T follicular helper cell (primary cell): ENCODE measurements around the gene CARMIL1.

Experiments used
- DNase-seq: peaks from one replicate; pipeline ENCODE4 v3.0.0-alpha.2; 2020; ENCODE audit warnings: low read depth

CARMIL1 gene

DNA sequence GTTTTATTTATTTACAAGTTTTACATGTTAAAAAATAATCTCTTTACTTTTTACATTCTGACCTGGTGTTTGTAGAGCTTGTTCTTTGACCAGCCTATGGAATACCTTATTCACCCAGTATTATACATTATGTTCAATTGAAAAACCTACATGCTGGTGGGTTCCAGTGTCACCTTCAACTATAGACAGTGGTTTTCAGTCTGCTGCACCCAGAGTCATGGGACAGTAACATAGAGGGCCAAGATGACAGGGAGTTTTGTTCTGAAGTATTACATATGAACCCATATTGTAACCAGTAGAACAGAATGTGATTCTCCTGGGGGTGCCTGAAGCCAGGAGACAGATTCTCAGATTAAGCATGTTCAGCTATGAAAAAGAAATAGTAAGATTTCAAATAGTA, 233.4 kb downstream of the CARMIL1 start:
- DNase-seq: no peak

DNA sequence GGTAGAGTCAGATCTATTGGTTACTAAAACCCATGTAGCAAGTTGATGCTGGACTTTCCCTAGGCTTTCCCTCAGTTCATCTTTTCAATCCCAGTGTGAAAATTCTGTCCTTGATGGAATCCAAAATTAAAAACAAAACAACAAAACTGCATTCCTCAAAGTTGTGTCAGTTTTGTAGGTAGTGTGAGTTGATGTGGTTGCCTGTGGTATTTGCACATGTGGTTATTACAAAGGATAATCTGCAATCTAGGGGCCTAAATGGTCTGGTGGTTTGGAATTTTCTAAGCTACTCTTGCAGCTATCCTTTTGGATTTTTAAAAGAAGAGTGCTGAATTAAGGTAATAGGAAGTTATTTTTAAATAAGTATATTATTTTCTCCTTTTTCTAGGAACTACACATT, 240.7 kb downstream of the CARMIL1 start:
- no peak for DNase-seq

DNA sequence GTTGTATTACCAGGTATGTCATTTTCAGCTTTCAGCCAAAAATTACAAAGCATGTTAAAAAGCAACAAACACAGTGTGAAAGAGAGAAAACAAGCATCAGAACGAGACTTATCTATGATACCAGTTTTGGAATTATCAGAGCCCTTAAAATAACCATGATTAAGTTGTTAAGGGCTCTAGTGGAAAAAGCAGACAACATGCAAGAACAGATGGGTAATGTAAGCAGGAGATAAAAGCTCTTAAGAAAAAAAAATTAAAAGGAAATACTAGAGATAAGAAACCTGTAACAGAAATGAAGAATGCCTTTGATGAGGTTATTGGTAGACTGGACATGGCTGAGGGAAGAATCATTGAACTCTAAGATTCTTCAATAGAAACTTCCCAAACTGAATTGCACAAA, 245.4 kb downstream of the CARMIL1 start:
- DNase-seq: no peak

DNA sequence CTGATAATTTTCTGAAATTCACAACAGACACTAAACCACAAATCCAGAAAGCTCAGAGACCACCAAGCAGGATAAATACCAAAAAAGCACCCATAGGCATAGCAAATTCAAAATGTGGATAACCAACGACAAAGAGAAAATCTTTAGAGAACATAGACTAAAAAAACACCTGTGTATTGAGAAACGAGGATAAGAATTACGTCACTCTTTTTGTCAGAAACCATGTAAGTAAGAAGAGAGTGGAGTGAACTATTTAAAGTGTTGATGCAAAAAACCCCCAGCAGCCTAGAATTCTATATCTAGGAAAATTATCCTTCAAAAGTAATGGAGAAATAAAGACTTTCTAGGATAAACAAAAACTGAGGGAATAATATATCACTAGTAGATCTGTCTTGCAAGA, 245.9 kb downstream of the CARMIL1 start:
- no peak for DNase-seq

DNA sequence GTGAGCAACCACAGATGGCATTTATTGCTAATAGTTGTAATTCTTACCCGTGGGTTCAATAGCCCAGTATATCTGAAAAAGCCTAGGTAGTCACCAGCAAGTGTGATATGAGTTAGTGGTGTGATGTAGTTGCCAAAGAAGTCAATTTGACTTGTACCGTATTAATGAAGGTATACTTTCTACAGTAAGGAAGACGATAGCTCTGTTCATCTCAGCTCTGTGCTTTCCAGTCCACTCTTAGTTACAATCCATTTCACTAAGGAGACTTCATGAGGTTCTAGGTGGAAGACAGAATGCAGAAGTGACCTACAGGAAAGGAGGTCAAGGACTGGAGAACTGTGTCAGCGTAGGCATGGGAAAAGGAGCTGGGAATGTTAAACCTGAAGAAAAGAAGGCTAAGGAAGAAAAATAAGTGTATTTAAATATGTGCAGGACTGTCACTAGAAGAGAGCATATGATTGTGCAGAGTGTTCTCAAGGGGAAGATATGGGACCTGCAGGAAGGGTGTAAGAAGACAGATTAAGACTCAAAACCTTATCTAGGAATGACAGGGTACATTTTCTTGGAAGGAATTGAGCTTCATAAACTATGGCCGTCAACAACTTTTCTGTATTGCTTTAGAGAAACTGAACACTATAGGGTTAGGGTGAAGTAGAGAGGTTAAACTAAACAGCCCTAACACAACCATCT, 255.9 kb downstream of the CARMIL1 start:
- DNase-seq: no peak

DNA sequence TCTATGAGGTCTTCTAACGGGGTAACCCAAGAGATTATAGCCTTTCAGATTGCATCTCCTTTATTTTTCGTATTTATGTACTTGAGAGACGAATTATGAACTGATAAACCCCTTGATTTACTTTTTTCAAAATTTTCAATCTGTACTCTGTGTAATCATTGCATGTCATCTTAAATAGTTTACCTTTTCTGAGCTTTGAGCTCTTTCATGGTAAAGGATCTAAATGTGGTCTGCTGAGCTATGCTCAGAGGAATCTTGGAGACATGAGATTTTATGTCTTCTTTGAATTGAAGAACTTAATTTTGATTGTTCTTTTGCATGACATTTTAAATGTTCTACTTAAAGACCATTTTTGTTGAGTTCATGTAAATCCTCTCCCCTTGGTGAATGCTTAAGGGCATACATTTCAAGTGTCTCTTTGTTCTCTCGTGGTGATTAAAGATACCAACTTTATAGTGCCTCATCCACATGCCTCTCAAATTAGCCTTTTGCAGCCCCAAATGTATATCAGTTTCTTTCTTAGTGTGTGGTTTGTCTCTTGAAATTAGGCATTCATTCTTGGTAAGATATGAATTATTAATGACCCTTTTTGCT, 256.6 kb downstream of the CARMIL1 start:
- no peak for DNase-seq

DNA sequence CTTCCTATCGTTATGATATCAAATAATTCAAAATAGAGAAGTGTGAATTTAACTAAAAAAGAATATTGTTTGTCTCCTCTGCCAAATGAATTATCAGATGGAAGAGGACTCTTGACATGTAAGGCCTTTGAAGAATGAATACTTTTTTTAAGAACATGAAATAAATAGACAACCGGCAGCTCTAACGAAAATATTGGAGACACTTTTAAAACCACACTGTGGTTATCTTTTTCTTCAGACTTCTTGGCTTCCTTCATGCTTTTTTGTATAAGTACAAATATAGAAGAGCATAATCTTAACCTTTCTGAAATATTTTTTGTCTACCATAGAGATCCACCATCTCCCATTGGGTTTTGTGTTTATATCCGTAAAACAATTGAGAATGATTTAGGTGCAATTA, 257.6 kb downstream of the CARMIL1 start:
- no peak for DNase-seq

DNA sequence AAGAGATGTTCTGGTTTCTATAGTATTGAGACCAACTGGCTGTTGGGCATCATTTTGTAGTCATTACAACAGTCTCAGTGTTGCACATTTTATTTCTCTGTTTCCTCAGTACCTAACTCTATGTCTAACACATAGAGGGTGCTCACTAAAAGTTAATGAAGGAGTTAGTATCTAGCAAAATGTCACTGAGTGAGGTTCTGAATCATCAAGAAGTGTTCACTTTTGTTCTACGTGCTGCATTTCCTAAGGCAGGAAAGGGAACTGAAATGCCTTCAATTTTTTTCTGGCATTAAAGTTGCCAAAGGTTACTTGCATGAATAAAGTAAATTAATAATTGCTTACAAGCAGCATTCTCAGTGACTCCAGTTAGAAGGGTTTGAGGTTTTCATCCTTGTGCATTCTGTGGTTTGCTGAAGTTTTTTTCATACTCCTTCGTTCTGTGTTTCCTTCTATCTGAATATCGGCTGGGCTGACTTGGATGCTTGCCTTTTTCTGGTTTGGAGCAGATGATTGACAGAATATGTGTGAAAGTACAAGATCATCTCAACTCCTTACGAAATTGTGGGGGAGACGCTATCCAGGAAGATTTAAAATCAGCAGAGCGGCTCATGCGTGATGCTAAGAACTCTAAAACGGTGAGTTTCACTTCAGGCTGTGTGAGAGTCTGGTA, 258.3 kb downstream of the CARMIL1 start:
- DNase-seq: no peak

DNA sequence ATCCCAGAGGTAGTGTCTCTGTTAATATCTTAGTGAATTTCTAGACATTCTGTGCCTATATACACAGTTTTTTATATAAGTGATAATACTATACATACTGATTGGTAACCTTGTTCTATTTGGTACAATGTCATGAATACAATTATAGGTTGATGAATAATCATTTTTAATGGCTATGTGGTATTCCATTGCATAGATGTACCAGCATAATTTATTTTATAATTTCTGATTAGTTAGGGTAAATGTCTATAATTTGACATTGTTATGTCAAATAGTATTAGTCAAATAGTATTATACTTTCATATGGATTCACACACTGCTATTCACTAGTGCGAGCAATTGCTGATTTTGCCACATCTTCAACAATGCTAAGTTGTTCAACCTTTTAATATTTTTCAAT, 262.1 kb downstream of the CARMIL1 start:
- no peak for DNase-seq

DNA sequence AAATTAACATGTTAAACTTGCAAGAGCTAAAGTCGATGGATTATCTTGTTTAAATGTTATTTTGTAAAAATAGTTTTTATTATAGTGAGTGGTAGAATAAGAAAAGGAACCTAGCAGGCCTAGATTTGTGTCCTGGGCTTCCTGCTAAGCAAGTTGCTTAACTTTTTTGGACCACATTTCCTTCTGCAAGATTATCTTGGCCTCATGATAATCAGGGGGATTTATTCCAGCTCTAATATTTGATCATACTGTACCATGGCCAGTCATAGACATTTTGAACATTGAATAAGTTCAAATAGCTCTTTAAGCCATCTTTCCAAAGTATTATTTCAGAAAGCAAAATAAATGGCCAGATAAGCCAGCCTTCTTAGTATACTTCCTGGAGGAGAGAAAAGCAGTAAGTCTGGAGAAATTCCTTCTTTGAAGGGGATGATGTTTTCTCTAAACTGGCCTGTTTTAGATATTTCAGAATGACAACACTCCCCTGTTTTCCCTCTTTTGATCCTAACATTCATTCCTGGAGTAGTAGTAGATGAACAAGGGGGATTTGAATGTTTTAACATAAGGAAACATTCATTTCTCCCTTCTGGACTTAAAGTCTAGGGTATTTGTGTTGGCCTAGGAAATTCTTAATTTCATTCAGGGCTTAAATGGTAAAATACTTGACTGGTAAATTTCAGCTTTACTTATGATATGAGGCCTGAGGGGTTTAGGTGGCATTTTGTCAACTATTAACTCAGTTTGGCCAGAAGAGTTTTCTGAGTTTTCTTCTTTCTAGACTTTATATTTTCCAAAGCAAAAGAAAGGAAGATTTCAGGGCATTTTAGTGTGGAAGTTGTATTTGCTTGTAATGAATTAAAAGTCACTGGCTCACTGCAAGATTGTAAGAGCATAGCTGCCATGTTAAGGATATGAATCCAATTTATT, 264.1 kb downstream of the CARMIL1 start:
- no peak for DNase-seq

DNA sequence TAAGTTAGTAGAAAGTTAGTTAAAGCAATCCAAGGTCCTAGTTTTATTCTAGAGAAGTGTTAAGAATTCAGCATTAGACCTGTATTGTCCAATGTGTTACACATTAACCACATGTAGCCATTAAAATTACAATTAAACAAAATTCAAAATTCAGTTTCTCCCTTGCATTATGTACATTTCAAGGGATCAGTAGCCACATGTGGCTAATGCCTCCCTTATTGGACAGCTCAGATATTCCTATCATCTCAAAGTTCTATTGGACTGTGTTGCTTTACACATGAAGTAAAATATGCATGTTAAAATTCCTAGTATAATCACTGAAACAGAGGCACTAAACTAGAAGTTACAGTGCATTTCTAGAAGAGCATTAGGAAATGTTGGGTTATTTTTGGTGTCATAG, 265.7 kb downstream of the CARMIL1 start:
- DNase-seq: no peak

DNA sequence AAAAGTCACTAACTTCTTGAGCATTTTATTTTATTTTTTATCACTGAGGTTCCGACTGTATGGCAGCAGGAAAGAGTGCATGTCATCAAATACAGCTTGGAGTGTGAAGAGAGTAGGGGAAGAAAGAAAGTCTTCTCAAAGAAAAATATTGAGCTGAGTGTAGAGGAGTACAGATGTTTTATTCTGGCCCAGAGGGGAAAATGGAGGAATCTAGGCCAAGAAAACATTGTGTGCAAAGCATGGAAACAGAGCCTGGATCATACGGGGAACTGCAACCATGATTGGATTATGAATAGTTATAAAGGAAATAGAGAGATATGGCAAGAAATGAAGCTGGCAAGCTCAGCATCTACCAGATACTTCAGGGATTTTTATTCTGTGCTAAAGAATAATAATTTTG, 268.6 kb downstream of the CARMIL1 start:
- no peak for DNase-seq

DNA sequence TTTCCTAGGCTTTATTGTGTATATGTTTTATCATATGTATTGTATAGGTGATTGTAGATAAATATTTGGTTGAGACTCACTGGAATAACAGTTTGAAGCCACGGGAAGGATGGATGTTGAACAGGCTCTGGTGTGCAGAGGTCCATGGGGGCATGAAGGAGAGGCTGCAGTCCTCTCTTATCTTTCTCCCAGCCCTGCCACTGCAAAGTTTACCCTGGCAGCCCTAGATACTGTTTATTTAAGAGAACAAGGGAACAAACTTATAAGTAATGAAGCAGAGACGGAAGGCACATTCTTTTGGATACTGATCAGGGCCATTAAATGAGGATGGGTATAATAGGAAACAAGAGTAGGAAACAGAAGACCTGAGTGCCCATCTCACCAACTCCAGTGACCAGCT, 269.3 kb downstream of the CARMIL1 start:
- DNase-seq: no peak

DNA sequence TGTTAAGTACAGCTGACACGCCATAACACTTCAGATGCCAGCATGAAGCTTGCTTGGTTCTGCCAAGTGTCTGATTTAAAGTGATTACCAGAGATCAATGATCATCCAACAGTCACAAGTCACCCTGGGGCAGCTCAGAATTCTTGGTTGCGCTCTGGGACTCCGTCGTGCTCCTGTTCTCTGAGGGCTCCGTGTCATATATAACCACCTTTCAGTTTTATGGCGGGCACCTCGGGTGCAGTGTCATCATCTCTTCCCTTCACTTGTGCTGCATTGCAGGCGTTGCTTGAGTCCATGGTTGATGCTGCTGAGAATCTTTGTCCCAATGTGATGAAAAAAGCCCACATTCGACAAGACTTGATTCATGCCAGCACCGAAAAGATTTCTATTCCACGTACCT, 271.5 kb downstream of the CARMIL1 start:
- no peak for DNase-seq

DNA sequence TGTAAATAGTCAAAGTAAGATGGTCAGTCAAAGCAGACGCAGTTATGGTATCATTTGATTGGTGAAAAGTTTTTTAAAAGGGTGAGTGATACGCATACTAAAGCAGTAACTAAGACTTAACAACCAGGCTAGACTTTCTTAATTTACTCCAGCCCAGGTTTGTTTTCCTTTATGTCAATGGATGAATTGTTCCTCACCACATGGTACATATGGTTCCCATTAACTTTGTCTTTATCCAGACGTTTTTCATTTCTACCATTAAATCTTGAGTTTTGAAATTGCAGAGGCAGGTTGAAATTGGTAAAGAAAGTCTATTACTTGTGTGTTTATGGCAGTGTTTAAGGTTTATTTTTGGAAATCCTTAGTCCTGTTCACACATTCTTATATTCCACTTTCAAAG, 274.3 kb downstream of the CARMIL1 start:
- no peak for DNase-seq

DNA sequence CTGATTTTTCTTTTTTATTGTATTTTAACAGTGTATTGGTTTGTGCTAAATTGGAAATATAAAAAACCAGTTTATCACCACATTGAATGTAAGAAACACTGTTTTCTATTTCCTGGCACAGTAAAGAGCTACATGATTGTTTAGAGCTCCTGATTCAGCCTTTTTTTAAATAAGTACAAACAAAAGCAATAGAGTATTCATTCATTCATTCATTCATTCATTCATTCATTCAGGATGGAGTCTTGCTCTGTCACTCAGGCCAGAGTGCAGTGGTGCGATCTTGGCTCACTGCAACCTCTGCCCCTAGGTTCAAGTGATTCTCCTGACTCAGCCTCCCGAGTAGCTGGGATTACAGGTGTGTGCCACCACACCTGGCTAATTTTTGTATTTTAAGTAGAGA, 276.0 kb downstream of the CARMIL1 start:
- no peak for DNase-seq

DNA sequence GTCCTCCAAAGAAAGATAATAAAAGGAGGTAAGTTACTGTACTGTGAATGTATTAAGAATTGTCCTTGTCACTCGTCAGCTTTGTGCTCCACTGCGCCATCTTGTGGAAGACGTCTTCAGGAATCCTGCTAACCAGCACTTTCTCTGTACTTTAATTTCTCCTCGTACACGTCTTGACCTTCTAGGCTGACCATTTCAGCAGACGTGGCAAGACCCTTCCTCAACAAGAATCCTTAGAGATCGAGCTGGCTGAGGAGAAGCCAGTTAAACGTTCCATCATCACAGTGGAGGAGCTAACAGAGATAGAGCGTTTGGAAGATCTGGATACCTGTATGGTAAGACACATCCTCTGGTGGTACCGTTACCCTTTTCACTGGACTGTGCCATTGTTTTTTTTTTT, 277.3 kb downstream of the CARMIL1 start:
- DNase-seq: peak; percentile 65

DNA sequence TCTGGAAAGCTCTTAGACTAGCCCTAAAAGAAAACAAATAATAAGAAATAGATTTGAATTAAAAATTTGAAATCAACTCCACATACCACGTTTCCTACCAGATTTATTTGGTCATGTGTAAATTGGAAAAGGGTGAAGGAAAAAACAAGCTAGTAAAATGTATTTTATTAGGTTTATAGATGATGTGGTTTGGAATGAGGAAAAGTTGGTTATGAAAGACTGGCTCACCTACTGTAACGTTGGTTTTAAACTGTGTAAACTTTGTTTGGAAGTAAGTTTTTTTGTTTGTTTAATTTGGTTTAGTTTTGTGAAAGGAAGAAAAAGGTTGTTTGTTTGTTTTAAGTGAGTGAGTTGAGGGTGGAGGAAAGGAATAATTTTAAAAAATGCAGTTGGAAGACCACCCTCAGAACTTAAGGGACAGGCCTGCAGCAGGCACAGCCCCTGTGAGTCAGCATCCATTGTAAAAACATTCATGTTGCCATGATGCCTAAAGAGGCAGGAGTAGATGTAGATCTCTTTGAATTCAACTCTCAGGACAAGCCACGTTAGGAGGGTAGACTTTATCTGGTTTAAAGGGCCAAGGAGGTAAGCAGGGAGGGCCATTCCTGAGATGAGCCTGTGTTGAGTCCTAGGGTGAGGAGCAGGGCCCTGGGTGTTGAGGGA, 279.1 kb downstream of the CARMIL1 start:
- DNase-seq: no peak

DNA sequence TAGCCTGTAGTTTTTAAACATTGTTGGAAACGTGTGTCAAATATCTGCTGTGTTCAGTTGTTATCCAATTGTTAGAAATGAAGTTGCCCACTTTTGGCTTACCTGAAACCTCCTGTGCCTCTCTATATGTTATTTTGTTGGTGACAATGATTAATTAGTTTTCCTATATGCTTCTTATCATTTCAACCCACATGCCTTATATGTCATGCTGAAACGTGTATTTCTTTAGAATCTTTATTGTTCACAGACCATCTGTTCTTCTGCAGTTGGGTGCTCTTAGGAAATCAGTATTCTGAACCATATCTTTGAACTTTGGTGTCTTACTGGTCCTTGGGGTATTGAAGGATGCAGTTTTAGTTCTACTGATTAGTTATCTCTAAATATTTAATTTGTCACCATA, 281.7 kb downstream of the CARMIL1 start:
- DNase-seq: no peak

DNA sequence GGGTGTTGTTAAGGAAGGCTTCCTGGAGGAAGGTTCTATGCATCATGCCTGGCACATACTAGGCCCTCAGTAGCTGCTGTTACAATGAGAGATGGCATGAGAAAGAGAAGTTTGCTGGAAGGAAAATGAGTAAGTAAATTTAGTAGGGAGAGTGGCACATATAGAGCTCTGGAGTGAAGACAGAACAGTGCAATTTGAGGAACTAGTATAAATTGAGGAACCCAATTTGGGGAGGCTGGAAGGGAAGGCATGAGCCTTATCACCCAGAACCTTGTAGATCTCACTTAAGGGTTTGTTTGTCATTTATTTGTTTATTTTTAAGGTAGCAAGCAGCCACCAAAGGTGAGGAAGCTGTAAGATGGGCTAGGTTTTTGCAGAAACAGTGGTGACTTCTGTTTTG, 285.8 kb downstream of the CARMIL1 start:
- DNase-seq: no peak

DNA sequence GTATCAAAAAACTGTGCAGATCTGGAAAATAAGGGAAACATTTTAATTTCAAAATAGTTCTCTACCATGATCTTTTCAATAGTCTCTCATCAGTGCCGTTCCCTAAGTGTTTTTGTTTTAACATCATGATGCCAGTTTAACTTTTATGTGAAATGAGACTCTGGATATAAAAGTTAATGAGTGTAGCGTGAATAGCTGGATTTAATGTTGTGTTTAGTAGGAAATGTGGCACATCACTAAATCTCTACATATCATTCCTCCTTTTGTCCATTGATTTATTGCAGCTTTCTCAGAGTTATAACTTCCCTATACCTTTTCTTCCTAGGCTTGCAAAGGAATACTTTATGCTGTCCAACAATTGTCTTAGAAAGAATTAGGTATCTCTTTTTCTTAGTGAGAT, 291.4 kb downstream of the CARMIL1 start:
- no peak for DNase-seq

DNA sequence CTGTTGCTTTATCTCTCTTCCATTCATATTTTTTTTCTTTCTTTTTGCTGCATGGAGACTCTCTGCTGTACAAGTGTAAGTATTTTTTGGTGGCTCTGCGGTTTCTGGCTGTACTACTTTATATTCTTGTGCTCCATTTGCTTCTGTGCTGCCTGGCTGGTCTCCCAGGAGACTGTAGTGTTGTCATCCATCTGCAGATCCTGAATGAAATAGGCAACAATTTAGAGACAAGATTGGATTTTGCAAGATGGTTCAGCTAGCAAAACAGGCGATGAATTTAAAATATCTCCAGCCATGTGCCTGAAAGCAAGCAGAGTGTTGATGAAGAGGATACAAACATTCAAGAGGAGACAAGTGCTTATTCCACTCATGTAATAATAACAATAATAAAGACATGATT, 297.7 kb downstream of the CARMIL1 start:
- DNase-seq: no peak
